ENCODE data around the gene UCKL1. TPM values are rescaled to one million over a fixed set of nuclear protein-coding genes. Genes with fewer than 3 reads are reported as not detected.
A peak's percentile ranks its signal among the peaks of the same experiment; 100 is the strongest.
"Not testable (repeated sequence)": the region's sequence is repeated elsewhere in the genome, so short reads cannot be mapped to it uniquely, and the experiment has no call there.

Gene UCKL1
- total RNA-seq, 1 experiment from 2014 or later, result 35.9 TPM

GRCh38 chr20:63974402-63975200 lies 18.4 kb upstream of the UCKL1 start:
- peak; percentile 66 for DNase-seq
- H3K4me3 ChIP-seq, result no peak overlapping the region
- H3K9me3 ChIP-seq, result no peaks in the 10 kb centered on the region
- H3K27me3 ChIP-seq, result no peaks in the 10 kb centered on the region
- no peaks in the 10 kb centered on the region for H3K36me3 ChIP-seq

GRCh38 chr20:63973636-63974401 lies 17.6 kb upstream of the UCKL1 start:
- H3K27me3 ChIP-seq, result no peaks in the 10 kb centered on the region
- peak overlapping the region; percentile 34 for H3K4me3 ChIP-seq
- H3K9me3 ChIP-seq, result no peaks in the 10 kb centered on the region
- DNase-seq, result peak; percentile 87
- H3K36me3 ChIP-seq, result peaks cover under 1% of the 10 kb centered on the region

GRCh38 chr20:63973160-63973479 lies 16.9 kb upstream of the UCKL1 start:
- H3K27me3 ChIP-seq, result no peaks in the 10 kb centered on the region
- H3K36me3 ChIP-seq, result peaks cover 8% of the 10 kb centered on the region
- no peaks in the 10 kb centered on the region for H3K9me3 ChIP-seq
- H3K4me3 ChIP-seq, result no peak overlapping the region
- DNase-seq, result no peak

GRCh38 chr20:63972312-63973159 lies 16.3 kb upstream of the UCKL1 start:
- Histone ChIP-seq H3K9me3 (no peaks in the 10 kb centered on the region), H3K4me3 (no peak overlapping the region), H3K27me3 (no peaks in the 10 kb centered on the region), H3K36me3 (peaks cover 13% of the 10 kb centered on the region)
- no peak for DNase-seq

GRCh38 chr20:63971960-63972311 lies 15.7 kb upstream of the UCKL1 start:
- DNase-seq, H3K4me3 ChIP-seq, H3K27me3 ChIP-seq, H3K9me3 ChIP-seq: not testable (repeated sequence)
- peaks cover 19% of the 10 kb centered on the region for H3K36me3 ChIP-seq

GRCh38 chr20:63970714-63971431 lies 14.7 kb upstream of the UCKL1 start:
- Histone ChIP-seq H3K9me3 (no peaks in the 10 kb centered on the region), H3K4me3 (no peak overlapping the region), H3K36me3 (peaks cover 29% of the 10 kb centered on the region), H3K27me3 (no peaks in the 10 kb centered on the region)
- no peak for DNase-seq

GRCh38 chr20:63969838-63970713 lies 13.9 kb upstream of the UCKL1 start, which contains the start of gene ZNF512B:
ZNF512B (minus strand) TSS chr20:63969930; CDS start chr20:63967950, 1,980 bp downstream.
- H3K27me3 ChIP-seq, result no peaks in the 10 kb centered on the region
- peak within 1 kb of the TSS; percentile 71 for H3K4me3 ChIP-seq
- no peaks in the 10 kb centered on the region for H3K9me3 ChIP-seq
- peak; percentile 78 for DNase-seq
- H3K36me3 ChIP-seq, result peaks cover 29% of the 10 kb centered on the region

- Histone ChIP-seq H3K36me3 (peaks cover 32% of the 10 kb centered on the region), H3K9me3 (no peaks in the 10 kb centered on the region), H3K4me3 (peak overlapping the region; percentile 71), H3K27me3 (no peaks in the 10 kb centered on the region)
- no peak for DNase-seq
Measured at GRCh38 chr20:63968928-63969760, 12.9 kb upstream of the UCKL1 start.

- Histone ChIP-seq H3K27me3 (no peaks in the 10 kb centered on the region), H3K4me3 (peak overlapping the region; percentile 71), H3K9me3 (no peaks in the 10 kb centered on the region), H3K36me3 (peaks cover 41% of the 10 kb centered on the region)
- no peak for DNase-seq
Measured at GRCh38 chr20:63968136-63968927, 12.1 kb upstream of the UCKL1 start.

- Histone ChIP-seq H3K36me3 (peaks cover 49% of the 10 kb centered on the region), H3K9me3 (no peaks in the 10 kb centered on the region), H3K27me3 (no peaks in the 10 kb centered on the region), H3K4me3 (no peak overlapping the region)
- no peak for DNase-seq
Measured at GRCh38 chr20:63967330-63968135, 11.3 kb upstream of the UCKL1 start.

- H3K27me3 ChIP-seq, result no peaks in the 10 kb centered on the region
- DNase-seq, result no peak
- H3K9me3 ChIP-seq, result no peaks in the 10 kb centered on the region
- peaks cover 55% of the 10 kb centered on the region for H3K36me3 ChIP-seq
- no peak overlapping the region for H3K4me3 ChIP-seq
Measured at GRCh38 chr20:63966944-63967322, 10.7 kb upstream of the UCKL1 start.

GRCh38 chr20:63966172-63966943 lies 10.1 kb upstream of the UCKL1 start:
- Histone ChIP-seq H3K4me3 (no peak overlapping the region), H3K9me3 (no peaks in the 10 kb centered on the region), H3K27me3 (no peaks in the 10 kb centered on the region), H3K36me3 (peaks cover 60% of the 10 kb centered on the region)
- no peak for DNase-seq

GRCh38 chr20:63964412-63964811 lies 8.2 kb upstream of the UCKL1 start:
- Histone ChIP-seq H3K4me3 (no peak overlapping the region), H3K36me3 (peaks cover 70% of the 10 kb centered on the region), H3K9me3 (no peaks in the 10 kb centered on the region), H3K27me3 (no peaks in the 10 kb centered on the region)
- no peak for DNase-seq
